Lower lobe of right lung (tissue), 2 donors: ENCODE results near the gene GLIS1. TPM values are rescaled to one million over a fixed set of nuclear protein-coding genes. Genes with fewer than 3 reads are reported as not detected.

Experiments
- ATAC-seq, 2 donors: fragments of 200-7000 bp; cut with Tn5 transposase; one replicate each; pipeline ENCODE4 v1.9.1; 2020 to 2022; ENCODE audit warnings: mild to moderate bottlenecking in 2 of 2, moderate library complexity in 2 of 2
- DNase-seq: peaks from one replicate; pipeline ENCODE4 v3.0.0-alpha.2; 2020
- H3K27ac ChIP-seq: fragments of 200-600 bp; one replicate; pipeline ENCODE4 v1.8.0; 2022
- H3K27me3 ChIP-seq: fragments of 200-600 bp; one replicate; pipeline ENCODE4 v1.8.0; 2022; ENCODE audit warnings: low read depth
- H3K36me3 ChIP-seq: fragments of 200-600 bp; one replicate; pipeline ENCODE4 v1.8.0; 2022; ENCODE audit warnings: mild to moderate bottlenecking
- H3K4me1 ChIP-seq: fragments of 200-600 bp; one replicate; pipeline ENCODE4 v1.8.0; 2022
- H3K4me3 ChIP-seq: fragments of 200-600 bp; one replicate; pipeline ENCODE4 v1.8.0; 2022; ENCODE audit warnings: mild to moderate bottlenecking
- H3K9me3 ChIP-seq: fragments of 200-600 bp; one replicate; pipeline ENCODE4 v1.8.0; 2022
- CTCF ChIP-seq: fragments of 200-600 bp; IDR thresholded peaks from one replicate; pipeline ENCODE4 v1.8.0; 2022; ENCODE audit warnings: antibody characterized with exemption, mild to moderate bottlenecking
- intact Hi-C: fragments of 100-400 bp; cut with DNase I; formaldehyde crosslinking; loops from one replicate; pipeline ENCODE4 v1.11.0; 2022
- total RNA-seq: library from RNA; stranded (reverse); fragmentation: NEBNext Ultra II Directional; extraction: Animal tissue kit (Norgen Biotek cat#: 25700); gene quantifications from one replicate; pipeline ENCODE4 v1.2.1, GENCODE V29; 2021
- donor health status: DM: no; HTN: yes; CAD: no; lungs with severe emphysema.

GLIS1 gene
- total RNA-seq, 1 donor from 2014 or later: not detected

DNA sequence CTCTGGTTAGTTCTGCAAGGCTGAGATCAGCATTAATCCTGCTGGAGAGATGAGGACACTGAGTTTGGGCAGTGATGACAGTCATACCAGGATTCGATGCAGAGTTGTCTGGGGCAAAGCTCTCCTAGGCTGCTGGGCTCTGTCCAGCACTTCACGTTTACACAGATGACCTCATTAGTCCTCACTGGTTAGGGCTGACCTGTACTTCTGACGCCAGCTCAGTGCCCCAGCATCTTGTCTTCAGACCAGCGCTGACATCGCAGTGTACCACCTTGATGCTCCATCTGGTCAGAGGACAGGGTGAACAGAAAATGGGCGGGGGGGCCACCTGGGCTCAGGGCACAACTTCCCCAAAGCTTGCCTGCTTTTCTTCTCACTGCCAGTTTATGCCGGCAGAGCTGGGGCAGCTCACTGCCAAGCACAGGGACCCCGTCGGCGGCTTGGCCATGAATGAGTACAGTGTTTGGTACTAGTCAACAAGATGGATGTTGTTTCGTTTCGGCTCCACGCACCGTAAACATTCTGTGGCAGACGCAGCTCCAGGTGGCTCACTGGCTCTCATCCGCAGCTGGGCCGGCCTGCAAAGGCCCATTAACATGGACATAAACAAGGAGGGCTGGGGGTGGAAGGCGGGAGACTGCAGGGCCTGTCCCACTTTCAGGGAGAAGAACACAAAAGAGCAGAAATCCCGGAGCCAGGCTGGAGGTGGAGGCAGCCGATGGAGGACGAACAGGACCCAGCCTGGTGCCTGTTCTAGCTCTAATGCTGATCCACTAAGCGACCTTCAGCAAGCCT lies 118.7 kb downstream of the GLIS1 start:
- Histone ChIP-seq H3K4me1 (no peaks in the 10 kb centered on the region), H3K36me3 (no peaks in the 10 kb centered on the region), H3K27ac (no peak overlapping the region), H3K9me3 (no peaks in the 10 kb centered on the region), H3K27me3 (no peaks in the 10 kb centered on the region), H3K4me3 (no peak overlapping the region)
- no peak for ATAC-seq
- no peak for TF ChIP-seq CTCF
- no peak for DNase-seq
- intact Hi-C loops: no loop called here

DNA sequence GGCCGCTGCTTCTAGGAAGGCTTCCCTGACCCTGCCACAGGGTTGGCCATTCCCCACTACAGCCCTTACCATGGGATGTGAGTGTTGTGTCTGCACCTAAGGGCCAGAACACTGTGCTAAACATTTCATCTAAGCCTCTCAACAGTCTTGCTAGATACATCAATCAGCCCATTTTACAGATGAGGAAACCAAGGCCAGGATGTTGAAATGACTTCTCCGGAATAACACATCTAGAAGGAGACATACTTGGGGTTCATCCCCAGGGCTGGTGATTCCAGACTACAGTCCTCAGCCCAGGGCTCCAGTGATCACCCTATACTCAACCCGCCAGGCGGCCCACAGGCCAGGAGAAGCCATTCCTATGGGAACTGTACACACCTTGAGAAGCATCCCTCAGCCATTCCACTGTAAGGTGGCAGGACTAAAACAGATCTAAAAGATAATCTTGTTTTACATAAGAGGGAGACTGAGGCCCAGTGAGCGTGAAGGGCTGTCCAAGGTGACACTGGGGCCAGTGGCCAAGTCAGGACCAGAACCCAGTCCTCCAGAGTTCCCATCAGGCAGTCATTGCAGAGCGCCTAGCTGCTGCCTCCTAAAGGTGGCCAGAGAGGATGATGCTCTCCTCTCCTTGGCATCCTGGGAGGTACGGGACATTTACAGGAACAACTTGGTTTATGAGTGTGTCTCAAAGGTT lies 119.5 kb downstream of the GLIS1 start:
- H3K4me3 ChIP-seq: no peak overlapping the region
- H3K27ac ChIP-seq: no peak overlapping the region
- ATAC-seq (no peak), DNase-seq (no peak)
- no peaks in the 10 kb centered on the region for H3K4me1 ChIP-seq
- TF ChIP-seq CTCF: no peak
- intact Hi-C loops: no loop called here
- H3K36me3 ChIP-seq: no peaks in the 10 kb centered on the region
- no peaks in the 10 kb centered on the region for H3K27me3 ChIP-seq
- no peaks in the 10 kb centered on the region for H3K9me3 ChIP-seq

DNA sequence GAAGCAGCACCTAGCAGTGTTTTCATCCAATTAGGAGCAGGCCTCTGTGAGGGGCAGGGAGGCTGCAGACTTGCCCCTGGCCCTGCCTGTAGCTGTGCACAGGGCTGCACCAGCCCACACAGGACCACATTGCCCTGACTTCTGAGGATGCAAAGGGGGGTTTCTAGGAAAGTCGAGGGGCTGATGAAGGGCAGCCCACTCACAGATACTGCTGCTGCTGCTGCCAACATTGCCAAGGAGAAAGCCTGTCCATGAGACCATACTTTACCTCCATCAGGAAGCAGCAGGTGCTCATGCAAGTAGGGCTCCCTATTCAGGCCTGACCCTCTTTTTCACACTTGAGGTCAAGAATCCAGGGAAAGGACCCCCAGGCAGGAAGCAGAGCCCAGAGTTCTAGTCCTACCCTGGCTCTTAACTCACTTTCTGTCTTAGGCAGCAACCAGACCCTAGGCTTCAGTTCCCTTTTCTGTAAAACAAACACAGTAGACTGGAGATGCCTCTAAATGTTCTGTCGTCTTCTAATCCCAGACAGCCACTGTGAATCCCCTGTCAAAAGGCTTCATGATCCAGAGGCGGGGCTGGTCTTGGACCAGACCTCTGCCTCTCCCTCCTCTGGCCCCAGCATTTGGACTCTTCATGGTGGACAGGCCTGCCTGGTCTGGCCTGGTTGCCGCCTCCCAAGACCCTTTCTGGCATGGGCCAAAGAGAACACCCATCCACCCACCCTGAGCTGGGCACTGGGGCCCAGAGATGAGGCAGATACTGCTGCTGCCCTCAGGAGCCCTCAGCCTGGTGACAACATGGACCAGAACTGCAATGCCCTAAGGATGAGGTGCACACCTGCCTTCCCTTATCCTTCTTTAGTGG lies 120.2 kb downstream of the GLIS1 start:
- ATAC-seq (no peak), DNase-seq (no peak)
- no peaks in the 10 kb centered on the region for H3K27me3 ChIP-seq
- H3K4me3 ChIP-seq: no peak overlapping the region
- H3K27ac ChIP-seq: no peak overlapping the region
- no peak for TF ChIP-seq CTCF
- H3K4me1 ChIP-seq: no peaks in the 10 kb centered on the region
- no peaks in the 10 kb centered on the region for H3K36me3 ChIP-seq
- no peaks in the 10 kb centered on the region for H3K9me3 ChIP-seq
- intact Hi-C loops: no loop called here

GRCh38 chr1:53617851-53618499 lies 121.0 kb downstream of the GLIS1 start:
- peak in 1 of 2 donors; percentile 16 for ATAC-seq

More at GRCh38 chr1:53617851-53618499, 121.0 kb downstream of the GLIS1 start:
- H3K27me3 ChIP-seq: no peaks in the 10 kb centered on the region
- DNase-seq: no peak
- H3K36me3 ChIP-seq: no peaks in the 10 kb centered on the region
- no peak for TF ChIP-seq CTCF
- no peak overlapping the region for H3K27ac ChIP-seq
- H3K4me1 ChIP-seq: no peaks in the 10 kb centered on the region
- H3K4me3 ChIP-seq: no peak overlapping the region
- no peaks in the 10 kb centered on the region for H3K9me3 ChIP-seq
- intact Hi-C loops: no loop called here
